Measurements from ENCODE around the gene SINHCAF.

GRCh38 chr12:31306866-31307265, 19.1 kb downstream of the SINHCAF start:
- TF ChIP-seq POLR2A (IDR thresholded peaks at IDR 0.05) (no peak), CTCF (IDR thresholded peaks at IDR 0.05) (no peak), POLR2AphosphoS5 (IDR thresholded peaks at IDR 0.05) (no peak)

All from breast epithelium (tissue), 3 donors.